Osteoblast (primary cell): ENCODE data around the gene ATP6V1G3. TPM values are rescaled to one million over a fixed set of nuclear protein-coding genes. Genes with fewer than 3 reads are reported as not detected.

Source experiments
- DNase-seq: peaks from one replicate; pipeline ENCODE4 v3.0.0; 2011; ENCODE audit warnings: low spot score, mixed read lengths; ENCODE audit not compliant: insufficient read length; ENCODE audit errors: missing footprints
- H2AFZ ChIP-seq: 2 replicates; pipeline ENCODE4 v1.6.0; 2011; ENCODE audit warnings: mild to moderate bottlenecking, low read length
- H3K27ac ChIP-seq: 2 replicates; pipeline ENCODE4 v1.5.1; 2011; ENCODE audit warnings: mild to moderate bottlenecking, low read depth, low read length, moderate library complexity
- H3K27me3 ChIP-seq: 2 replicates; pipeline ENCODE4 v1.6.0; 2012; ENCODE audit warnings: mild to moderate bottlenecking, control low read depth, inconsistent platforms, low read length, moderate library complexity; ENCODE audit not compliant: insufficient read depth
- H3K36me3 ChIP-seq: 2 replicates; pipeline ENCODE4 v1.5.1; 2011; ENCODE audit warnings: mild to moderate bottlenecking, low read length, control low read depth, moderate library complexity; ENCODE audit not compliant: insufficient read depth
- H3K4me1 ChIP-seq: 2 replicates; pipeline ENCODE4 v1.5.1; 2011; ENCODE audit warnings: mild to moderate bottlenecking, low read length, control low read depth, moderate library complexity; ENCODE audit not compliant: insufficient read depth
- H3K4me2 ChIP-seq: 2 replicates; pipeline ENCODE4 v1.6.0; 2011; ENCODE audit warnings: mild to moderate bottlenecking, low read length; ENCODE audit not compliant: insufficient read depth
- H3K4me3 ChIP-seq: fragments of 200-600 bp; sonication (generic); 3 replicates; pipeline ENCODE4 v1.5.1; 2012; ENCODE audit warnings: mild to moderate bottlenecking, low read length, inconsistent platforms; ENCODE audit not compliant: insufficient read depth
- H3K79me2 ChIP-seq: 2 replicates; pipeline ENCODE4 v1.6.0; 2012; ENCODE audit warnings: mild to moderate bottlenecking, low read length, control low read depth, inconsistent platforms; ENCODE audit not compliant: insufficient read depth
- H3K9me3 ChIP-seq: 2 replicates; pipeline ENCODE4 v1.5.1; 2011; ENCODE audit warnings: low read depth, low read length, control low read depth
- H4K20me1 ChIP-seq: 2 replicates; pipeline ENCODE4 v1.6.0; 2012; ENCODE audit warnings: mild to moderate bottlenecking, low read length, control low read depth; ENCODE audit not compliant: insufficient read depth
- CTCF ChIP-seq: IDR thresholded peaks from 2 replicates; pipeline ENCODE4 v1.5.1; 2011; ENCODE audit warnings: mild to moderate bottlenecking, low read depth, low read length, moderate library complexity; ENCODE audit errors: extremely low read depth
- total RNA-seq: library from RNA; depleted of rRNA; stranded (reverse); fragments of >200 nt; gene quantifications from 2 replicates; pipeline ENCODE4 v1.2.3, GENCODE V29; 2012

The ATP6V1G3 gene
- total RNA-seq, 1 donor: 0.36 TPM

DNA sequence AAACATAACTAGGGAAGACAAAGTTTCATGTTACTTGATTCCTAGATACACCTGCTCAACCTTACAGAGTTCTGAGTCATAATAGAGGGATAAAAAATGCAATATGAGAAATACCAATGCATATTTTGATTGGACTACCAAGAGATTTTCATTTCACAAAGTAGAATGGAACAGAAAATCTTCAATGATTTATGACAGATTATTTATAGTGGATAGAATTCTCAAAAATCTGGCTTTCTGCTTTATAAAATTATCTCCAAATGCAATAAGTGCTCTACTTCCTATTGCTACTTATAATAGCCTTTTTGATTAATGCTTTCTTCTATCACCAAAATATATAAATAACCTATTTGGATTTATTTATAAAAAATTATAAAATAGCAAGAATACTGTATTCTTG lies 18.9 kb upstream of the ATP6V1G3 start:
- Histone ChIP-seq H3K36me3 (no peaks in the 10 kb centered on the region), H3K4me3 (no peak overlapping the region), H3K4me1 (peaks cover 4% of the 10 kb centered on the region), H3K4me2 (no peak overlapping the region), H3K27me3 (no peaks in the 10 kb centered on the region), H3K9me3 (no peaks in the 10 kb centered on the region), H3K27ac (no peak overlapping the region), H3K79me2 (no peaks in the 10 kb centered on the region), H2AFZ (no peak overlapping the region), H4K20me1 (no peaks in the 10 kb centered on the region)
- TF ChIP-seq CTCF: no peak
- DNase-seq: no peak

DNA sequence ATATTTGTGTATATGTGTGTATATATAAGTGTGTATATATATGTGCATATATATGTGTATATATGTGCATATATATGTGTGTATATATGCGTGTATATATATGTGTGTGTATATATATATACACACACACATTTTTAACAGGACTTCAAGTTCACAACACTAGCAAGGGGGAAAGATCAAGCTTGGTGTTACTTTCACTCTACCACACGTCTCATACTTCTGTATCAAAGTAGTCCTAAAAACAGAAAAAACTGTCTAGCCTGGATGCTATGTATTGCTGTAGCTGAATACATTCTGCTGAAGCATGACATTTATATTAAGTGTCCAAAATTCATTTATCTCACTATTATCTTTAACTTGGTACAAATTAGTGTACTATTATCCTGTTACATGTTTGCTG lies 17.9 kb upstream of the ATP6V1G3 start:
- H3K27me3 ChIP-seq: no peaks in the 10 kb centered on the region
- no peak for DNase-seq
- no peak overlapping the region for H3K4me2 ChIP-seq
- no peaks in the 10 kb centered on the region for H3K79me2 ChIP-seq
- no peak overlapping the region for H2AFZ ChIP-seq
- no peak overlapping the region for H3K27ac ChIP-seq
- H3K4me1 ChIP-seq: peaks cover 4% of the 10 kb centered on the region
- no peaks in the 10 kb centered on the region for H4K20me1 ChIP-seq
- H3K4me3 ChIP-seq: no peak overlapping the region
- no peaks in the 10 kb centered on the region for H3K9me3 ChIP-seq
- H3K36me3 ChIP-seq: no peaks in the 10 kb centered on the region
- no peak for TF ChIP-seq CTCF

GRCh38 chr1:198556971-198557370 lies 16.5 kb upstream of the ATP6V1G3 start:
- TF ChIP-seq CTCF: no peak
- H2AFZ ChIP-seq: peak overlapping the region; percentile 30
- no peaks in the 10 kb centered on the region for H3K79me2 ChIP-seq
- H3K27ac ChIP-seq: no peak overlapping the region
- H3K9me3 ChIP-seq: no peaks in the 10 kb centered on the region
- no peaks in the 10 kb centered on the region for H4K20me1 ChIP-seq
- no peak overlapping the region for H3K4me3 ChIP-seq
- no peak overlapping the region for H3K4me2 ChIP-seq
- H3K27me3 ChIP-seq: no peaks in the 10 kb centered on the region
- H3K36me3 ChIP-seq: no peaks in the 10 kb centered on the region
- peaks cover 4% of the 10 kb centered on the region for H3K4me1 ChIP-seq
- DNase-seq: peak; percentile 1

DNA sequence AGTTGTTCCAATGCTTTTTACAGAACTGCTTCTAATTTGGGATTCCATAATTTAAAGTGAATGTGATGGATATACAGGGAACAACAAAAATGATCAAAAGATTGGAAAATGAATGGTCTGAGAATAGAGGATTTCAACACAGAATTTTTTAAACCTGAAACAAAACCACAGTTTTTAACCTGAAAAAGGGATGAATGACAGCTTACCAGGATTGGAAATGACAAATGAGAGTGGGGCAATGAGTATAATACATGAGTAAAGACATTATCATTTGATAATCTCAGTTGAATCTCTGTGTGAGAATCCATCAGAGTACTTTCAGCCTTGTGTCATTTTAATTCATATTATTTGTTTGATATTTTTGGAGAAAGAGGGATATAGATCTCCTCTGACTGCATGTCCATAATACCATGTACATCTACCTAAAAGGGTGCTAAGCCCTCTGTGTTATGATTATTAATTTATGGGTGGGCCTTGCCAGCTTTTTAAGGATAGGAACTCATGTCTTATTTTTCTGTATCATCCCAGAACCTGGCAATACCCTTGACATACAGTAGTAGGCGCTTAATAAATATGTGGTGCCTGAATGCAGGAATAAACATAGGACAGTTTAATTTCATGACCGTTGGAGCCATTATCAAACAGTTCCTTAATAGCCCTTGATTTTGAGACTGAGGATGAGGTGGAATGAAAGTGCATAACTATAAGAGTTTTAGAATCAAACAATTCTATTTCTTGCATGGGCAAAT lies 12.4 kb upstream of the ATP6V1G3 start:
- Histone ChIP-seq H2AFZ (peak overlapping the region; percentile 64), H3K4me3 (no peak overlapping the region), H3K36me3 (no peaks in the 10 kb centered on the region), H3K79me2 (no peaks in the 10 kb centered on the region), H3K4me2 (no peak overlapping the region), H3K4me1 (no peaks in the 10 kb centered on the region), H3K9me3 (no peaks in the 10 kb centered on the region), H3K27ac (no peak overlapping the region), H4K20me1 (no peaks in the 10 kb centered on the region), H3K27me3 (no peaks in the 10 kb centered on the region)
- TF ChIP-seq CTCF: no peak
- DNase-seq: no peak
